IMR-90 (cell line): ENCODE data around the gene CEP78. TPM values are rescaled to one million over a fixed set of nuclear protein-coding genes. Genes with fewer than 3 reads are reported as not detected.

Experiments
- ATAC-seq: fragments of 200-7000 bp; cut with Tn5 transposase; 2 replicates; pipeline ENCODE4 v1.9.1; 2020; ENCODE audit warnings: low read depth, mild to moderate bottlenecking, moderate library complexity
- Bru-seq: library from RNA; stranded (reverse); fragments of 400-500 nt; gene quantifications from one replicate; lab custom pipeline; 2021; lab: Mats Ljungman, UMichigan
- BruChase-seq, 2 experiments: library from RNA; stranded (reverse); fragments of 400-500 nt; gene quantifications; one replicate each; lab custom pipeline; 2021; lab: Mats Ljungman, UMichigan
- BruUV-seq: library from RNA; stranded (reverse); fragments of 400-500 nt; replicated peaks from 2 replicates; lab custom pipeline; 2021; lab: Mats Ljungman, UMichigan
- CTCF ChIA-PET: fragments of 300-600 bp; formaldehyde crosslinking; extraction: SDS; loops from one replicate; lab custom pipeline; 2021; ENCODE audit warnings: antibody characterized with exemption; lab: Yijun Ruan, JAX
- POLR2A ChIA-PET: fragments of 300-600 bp; sonication (Branson Sonifier 250); formaldehyde crosslinking; loops from one replicate; lab custom pipeline; 2022; ENCODE audit warnings: antibody characterized with exemption; ENCODE audit not compliant: unreplicated experiment; lab: Charles Lee
- DNase-seq: peaks from one replicate; pipeline ENCODE4 v3.0.0; 2013
- H2AFZ ChIP-seq: replicated peaks from 2 replicates; pipeline ENCODE3; 2013; ENCODE audit warnings: low read length, mild to moderate bottlenecking; ENCODE audit not compliant: poor library complexity
- H2AK5ac ChIP-seq: 2 replicates; pipeline ENCODE4 v1.6.1; 2013; ENCODE audit warnings: low read depth, low read length, inconsistent platforms
- H2AK9ac ChIP-seq: replicated peaks from 2 replicates; pipeline ENCODE3; 2013; ENCODE audit warnings: mild to moderate bottlenecking, low read depth, low read length, moderate library complexity; ENCODE audit not compliant: poor library complexity
- H2BK120ac ChIP-seq: 2 replicates; pipeline ENCODE4 v1.6.1; 2013; ENCODE audit warnings: low read depth, low read length, inconsistent platforms
- H2BK15ac ChIP-seq: 3 replicates; pipeline ENCODE4 v1.6.1; 2013; ENCODE audit warnings: low read depth, low read length, inconsistent platforms
- H2BK20ac ChIP-seq: 2 replicates; pipeline ENCODE4 v1.6.1; 2013; ENCODE audit warnings: low read depth, mild to moderate bottlenecking, inconsistent platforms, low read length, moderate library complexity
- H2BK5ac ChIP-seq: 2 replicates; pipeline ENCODE4 v1.6.1; 2013; ENCODE audit warnings: mild to moderate bottlenecking, low read depth, low read length, inconsistent platforms; ENCODE audit not compliant: poor library complexity, severe bottlenecking
- H3K14ac ChIP-seq: replicated peaks from 2 replicates; pipeline ENCODE4 v1.6.1; 2013; ENCODE audit warnings: low read depth, low read length, inconsistent platforms
- H3K18ac ChIP-seq: 2 replicates; pipeline ENCODE4 v1.6.1; 2013; ENCODE audit warnings: low read depth, low read length, control low read depth
- H3K23ac ChIP-seq: 2 replicates; pipeline ENCODE4 v1.6.1; 2013; ENCODE audit warnings: low read depth, low read length, inconsistent platforms
- H3K27ac ChIP-seq: 2 replicates; pipeline ENCODE4 v1.5.1; 2013; ENCODE audit warnings: mild to moderate bottlenecking, control low read depth, low read length; ENCODE audit not compliant: insufficient read depth
- H3K27me3 ChIP-seq: 2 replicates; pipeline ENCODE4 v1.6.1; 2013; ENCODE audit warnings: low read length; ENCODE audit not compliant: control insufficient read depth, insufficient read depth
- H3K36me3 ChIP-seq: 2 replicates; pipeline ENCODE4 v1.6.1; 2013; ENCODE audit warnings: low read length, mixed read lengths; ENCODE audit not compliant: control insufficient read depth, insufficient read depth
- H3K4ac ChIP-seq: 2 replicates; pipeline ENCODE4 v1.6.1; 2013; ENCODE audit warnings: low read depth, low read length, inconsistent platforms
- H3K4me1 ChIP-seq: 2 replicates; pipeline ENCODE4 v1.6.1; 2013; ENCODE audit warnings: low read length, mixed read lengths; ENCODE audit not compliant: control insufficient read depth, insufficient read depth
- H3K4me2 ChIP-seq: 2 replicates; pipeline ENCODE4 v1.6.1; 2013; ENCODE audit warnings: low read depth, mild to moderate bottlenecking, control low read depth, low read length, moderate library complexity
- H3K4me3 ChIP-seq: 2 replicates; pipeline ENCODE4 v1.5.1; 2013; ENCODE audit warnings: low read depth, mild to moderate bottlenecking, control low read depth, low read length, moderate library complexity; ENCODE audit not compliant: insufficient read depth
- H3K56ac ChIP-seq: 2 replicates; pipeline ENCODE4 v1.6.1; 2013; ENCODE audit warnings: low read length, inconsistent platforms; ENCODE audit not compliant: insufficient read depth; ENCODE audit errors: extremely low read depth
- H3K79me1 ChIP-seq, 2 experiments: 2 replicates each; pipeline ENCODE4 v1.6.1; 2013; ENCODE audit warnings: low read length in 2 of 2, inconsistent platforms in 1 of 2, low read depth in 1 of 2
- H3K9ac ChIP-seq: 2 replicates; pipeline ENCODE4 v1.6.1; 2013; ENCODE audit warnings: low read depth, low read length, control low read depth
- H3K9me1 ChIP-seq: 2 replicates; pipeline ENCODE4 v1.6.1; 2013; ENCODE audit warnings: low read length, inconsistent platforms; ENCODE audit not compliant: insufficient read depth
- H3K9me3 ChIP-seq: 2 replicates; pipeline ENCODE4 v1.6.1; 2013; ENCODE audit warnings: low read length; ENCODE audit not compliant: control insufficient read depth, insufficient read depth
- H4K20me1 ChIP-seq: 2 replicates; pipeline ENCODE4 v1.6.1; 2013; ENCODE audit warnings: low read length, inconsistent platforms; ENCODE audit not compliant: insufficient read depth
- H4K5ac ChIP-seq: 2 replicates; pipeline ENCODE4 v1.6.1; 2013; ENCODE audit warnings: mild to moderate bottlenecking, low read depth, low read length, control low read depth
- H4K8ac ChIP-seq, 2 experiments: 2 replicates each; pipeline ENCODE4 v1.6.1; 2013; ENCODE audit warnings: low read depth in 2 of 2, low read length in 2 of 2, control low read depth in 1 of 2, inconsistent platforms in 1 of 2
- H4K91ac ChIP-seq: 2 replicates; pipeline ENCODE4 v1.6.1; 2013; ENCODE audit warnings: low read depth, low read length, inconsistent platforms; ENCODE audit not compliant: insufficient read depth
- CHD1 ChIP-seq: IDR thresholded peaks from 2 replicates; pipeline ENCODE4 v1.6.1; 2012; ENCODE audit warnings: low read depth, low read length, improper control_type of control experiment
- MAZ ChIP-seq: IDR thresholded peaks from 2 replicates; pipeline ENCODE4 v1.6.1; 2012; ENCODE audit warnings: low read depth, mild to moderate bottlenecking, low read length, improper control_type of control experiment, moderate library complexity, borderline replicate concordance
- MXI1 ChIP-seq: IDR thresholded peaks from 2 replicates; pipeline ENCODE4 v1.6.1; 2012; ENCODE audit warnings: low read depth, mild to moderate bottlenecking, low read length, moderate library complexity, borderline replicate concordance
- POLR2A ChIP-seq: IDR thresholded peaks from 2 replicates; pipeline ENCODE4 v1.6.1; 2012; ENCODE audit warnings: mild to moderate bottlenecking, low read depth, low read length
- RFX5 ChIP-seq: IDR thresholded peaks from 2 replicates; pipeline ENCODE4 v1.8.0; 2012; ENCODE audit warnings: low read depth, mild to moderate bottlenecking, low read length, moderate library complexity
- WGBS, 2 experiments: methylation state at CpG; one replicate each; pipeline versions ENCODE4 v1.1.5 to v1.1.7; 2013; ENCODE audit warnings: missing lambda C conversion rate in 2 of 2; ENCODE audit not compliant: insufficient read length in 1 of 2; ENCODE audit errors: extremely low coverage in 2 of 2; 5-methylcytosine and 5-hydroxymethylcytosine counted together
- dilution Hi-C: fragments of 300-500 bp; cut with HindIII; formaldehyde crosslinking; loops from one replicate; pipeline ENCODE4 v1.14.3; 2018; ENCODE audit warnings: low sequenced_read_pairs; ENCODE audit not compliant: unreplicated experiment
- in situ Hi-C: fragments of 300-500 bp; cut with MboI; formaldehyde crosslinking; loops from 3 replicates; pipeline ENCODE4 v1.14.3; 2019; ENCODE audit warnings: low sequenced_read_pairs, inconsistent platforms, mixed read lengths
- intact Hi-C: fragments of 100-400 bp; cut with micrococcal nuclease; formaldehyde crosslinking; loops from 2 replicates; pipeline ENCODE4 v1.10.0; 2022
- long read RNA-seq: library from polyadenylated mRNA; unstranded; transcript quantifications from one replicate; pipeline ENCODE4 v2.0.0, GENCODE V29; 2021; ENCODE audit not compliant: unreplicated experiment
- polyA plus RNA-seq, 3 experiments: library from polyadenylated mRNA; depleted of rRNA; stranded (reverse); fragments of >200 nt; gene quantifications; 2 replicates each; pipeline ENCODE4 v1.2.3, GENCODE V29; 2012; ENCODE audit warnings: low replicate concordance in 1 of 3
- total RNA-seq: library from RNA; depleted of rRNA; stranded (reverse); fragments of >200 nt; gene quantifications from 2 replicates; pipeline ENCODE4 v1.2.3, GENCODE V29; 2012; rRNA removed
- TF ChIP-seq, protein P1 (sequence below): fragments of 150-350 bp; IDR thresholded peaks from 2 replicates; pipeline ENCODE4 v1.6.1; 2016; ENCODE audit warnings: low read depth, mild to moderate bottlenecking, low read length, moderate library complexity, borderline replicate concordance

CEP78 gene, protein sequence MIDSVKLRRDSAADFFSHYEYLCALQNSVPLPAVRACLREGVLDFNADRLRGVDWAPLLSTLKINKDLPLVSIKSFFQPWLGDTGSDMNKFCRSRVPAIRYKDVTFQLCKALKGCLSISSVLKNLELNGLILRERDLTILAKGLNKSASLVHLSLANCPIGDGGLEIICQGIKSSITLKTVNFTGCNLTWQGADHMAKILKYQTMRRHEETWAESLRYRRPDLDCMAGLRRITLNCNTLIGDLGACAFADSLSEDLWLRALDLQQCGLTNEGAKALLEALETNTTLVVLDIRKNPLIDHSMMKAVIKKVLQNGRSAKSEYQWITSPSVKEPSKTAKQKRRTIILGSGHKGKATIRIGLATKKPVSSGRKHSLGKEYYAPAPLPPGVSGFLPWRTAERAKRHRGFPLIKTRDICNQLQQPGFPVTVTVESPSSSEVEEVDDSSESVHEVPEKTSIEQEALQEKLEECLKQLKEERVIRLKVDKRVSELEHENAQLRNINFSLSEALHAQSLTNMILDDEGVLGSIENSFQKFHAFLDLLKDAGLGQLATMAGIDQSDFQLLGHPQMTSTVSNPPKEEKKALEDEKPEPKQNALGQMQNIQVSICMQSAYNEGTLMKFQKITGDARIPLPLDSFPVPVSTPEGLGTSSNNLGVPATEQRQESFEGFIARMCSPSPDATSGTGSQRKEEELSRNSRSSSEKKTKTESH
- total RNA-seq, result 18.3 and 21.4 TPM in 2 replicates
- 7.9 and 9.2 TPM in 2 replicates for polyA plus RNA-seq (2012; rRNA removed)
- 1.7 and 2.2 TPM in 2 replicates for polyA plus RNA-seq (2012; cell fraction: cytosol; rRNA removed)
- 4.6 and 12.0 TPM in 2 replicates for polyA plus RNA-seq (2012; cell fraction: nucleus; rRNA removed; ENCODE audit: low replicate concordance)
- percentile 51 among the genes with signal in this experiment for Bru-seq, nascent RNA
- percentile 59 among the genes with signal in this experiment for BruChase-seq, experiment 1, labeled RNA remaining after a 6-hour chase
- BruChase-seq, experiment 2, labeled RNA remaining after a 2-hour chase, result percentile 56 among the genes with signal in this experiment
- long read RNA-seq, full-length matches to known transcripts, result 6 of 10 reads
- long read RNA-seq, partial matches to known transcripts, result 0 of 10 reads
- long read RNA-seq, other reads (novel, unspliced or antisense), result 4 of 10 reads

DNA sequence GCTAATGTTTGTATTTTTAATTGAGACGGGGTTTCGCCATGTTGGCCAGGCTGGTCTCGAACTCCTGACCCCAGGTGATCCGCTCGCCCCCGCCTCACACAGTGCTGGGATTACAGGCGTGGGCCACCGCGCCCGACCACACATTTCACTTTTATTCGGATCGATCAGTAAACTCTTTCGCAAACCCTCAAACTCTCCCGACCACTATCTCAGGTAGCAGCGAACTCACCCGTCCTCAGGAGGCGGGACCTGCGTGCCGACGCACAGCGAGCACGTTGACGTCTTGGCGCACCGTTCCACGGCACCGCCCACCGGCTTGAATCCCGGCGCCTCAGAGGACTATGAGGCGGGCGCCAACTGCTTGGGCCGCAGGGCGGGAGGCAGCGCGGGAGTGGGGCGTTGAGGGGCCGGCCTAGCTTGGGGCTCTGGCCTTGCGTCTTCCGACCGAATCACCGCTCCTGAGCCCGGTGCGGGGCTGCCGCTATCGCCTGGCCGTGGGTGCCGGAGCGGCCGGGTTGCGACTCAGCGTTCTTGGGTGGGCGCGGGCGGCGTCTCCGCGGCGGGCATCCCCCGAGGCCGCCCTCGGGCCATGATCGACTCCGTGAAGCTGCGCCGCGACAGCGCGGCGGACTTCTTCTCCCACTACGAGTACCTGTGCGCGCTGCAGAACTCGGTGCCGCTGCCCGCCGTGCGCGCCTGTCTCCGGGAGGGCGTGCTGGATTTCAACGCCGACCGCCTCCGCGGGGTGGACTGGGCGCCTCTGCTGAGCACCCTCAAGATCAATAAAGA is at the start of gene CEP78:
TSS of gene CEP78 (plus strand) at position 314 of the 789 bp plus-strand sequence. CDS start at position 590, 276 bp downstream.
- Histone ChIP-seq H3K27ac (peak within 1 kb of the TSS; percentile 71), H2BK5ac (peak within 1 kb of the TSS; percentile 56), H3K18ac (peak within 1 kb of the TSS; percentile 35), H2BK15ac (no peak within 1 kb of the TSS), H4K20me1 (no peaks in the 10 kb centered on the region), H3K4ac (peak within 1 kb of the TSS; percentile 78), H2BK20ac (no peak within 1 kb of the TSS), H3K79me1 (peaks cover 6 to 16% of the 10 kb centered on the region in 2 experiments; a peak in 2 of 4 replicates), H3K56ac (peak within 1 kb of the TSS; percentile 40; the same call in 1 of the 2 replicates), H3K4me3 (peak within 1 kb of the TSS; percentile 90), H3K23ac (peak within 1 kb of the TSS; percentile 91), H2BK120ac (peak within 1 kb of the TSS; percentile 58; the same call in 1 of the 2 replicates), H4K8ac (peak within 1 kb of the TSS; percentile 9 to 83; a peak in 3 of 4 replicates), H3K9me3 (no peaks in the 10 kb centered on the region), H3K14ac (peak within 1 kb of the TSS; percentile 90), H4K91ac (peak within 1 kb of the TSS; percentile 52; the same call in 1 of the 2 replicates), H4K5ac (peak within 1 kb of the TSS; percentile 69), H3K9me1 (no peaks in the 10 kb centered on the region), H2AK5ac (peak within 1 kb of the TSS; percentile 21; the same call in 1 of the 2 replicates), H3K9ac (peak within 1 kb of the TSS; percentile 74), H3K4me1 (peaks cover 5% of the 10 kb centered on the region; the same call in 1 of the 2 replicates), H2AFZ (peak within 1 kb of the TSS; percentile 98), H2AK9ac (peak within 1 kb of the TSS; percentile 68), H3K4me2 (peak within 1 kb of the TSS; percentile 98), H3K36me3 (no peaks in the 10 kb centered on the region), H3K27me3 (no peaks in the 10 kb centered on the region)
- DNase-seq (peak; percentile 92), ATAC-seq (peak; percentile 96)
- CTCF ChIA-PET, result interaction anchor here (1.1 kb wide), 1 partner anchor 22 kb away, joined by 3 read pairs; no protein-coding TSS in a partner anchor
- no TSS peak for BruUV-seq
- POLR2A ChIA-PET, result no interaction called here
- intact Hi-C loops (loop anchor here (2.0 to 10.0 kb wide), 4 partner anchors 61 to 781 kb away; partner anchors contain the start of gene PSAT1), in situ Hi-C loops (no loop called here), dilution Hi-C loops (no loop called here)
- TF ChIP-seq MAZ (peak; percentile 48; the same call in 1 of the 2 replicates), MXI1 (peak; percentile 84; the same call in 1 of the 2 replicates), POLR2A (peak; percentile 51; the same call in 1 of the 2 replicates), RFX5 (no peak), CHD1 (no peak)
- TF ChIP-seq, protein P1, sequence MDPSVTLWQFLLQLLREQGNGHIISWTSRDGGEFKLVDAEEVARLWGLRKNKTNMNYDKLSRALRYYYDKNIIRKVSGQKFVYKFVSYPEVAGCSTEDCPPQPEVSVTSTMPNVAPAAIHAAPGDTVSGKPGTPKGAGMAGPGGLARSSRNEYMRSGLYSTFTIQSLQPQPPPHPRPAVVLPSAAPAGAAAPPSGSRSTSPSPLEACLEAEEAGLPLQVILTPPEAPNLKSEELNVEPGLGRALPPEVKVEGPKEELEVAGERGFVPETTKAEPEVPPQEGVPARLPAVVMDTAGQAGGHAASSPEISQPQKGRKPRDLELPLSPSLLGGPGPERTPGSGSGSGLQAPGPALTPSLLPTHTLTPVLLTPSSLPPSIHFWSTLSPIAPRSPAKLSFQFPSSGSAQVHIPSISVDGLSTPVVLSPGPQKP, result no peak
- 0% methylated on average over 36 of the region's 87 CpGs; no CpG with 5 or more reads in 1 of the 2 experiments for WGBS, 2 experiments
